Measurements from ENCODE around the gene TOX2.

TOX2 gene

GRCh38 chr20:44074252-44075151 is 159.8 kb downstream of the TOX2 start:
- DNase-seq: peak in 1 of 3 donors; percentile 6
- peaks cover 0 to 15% (median 3%) of the 10 kb centered on the region in 5 experiments for H3K27me3 ChIP-seq (replicated peaks in 2 of 5; ENCODE audit: control insufficient read depth in 4 of 5, insufficient read depth in 5 of 5, low read length in 4 of 5)
- ChIA-PET POLR2A (no interaction called here), CTCF (interaction anchor here (2.2 kb wide), 1 partner anchor 17 kb away, joined by 11 read pairs; no protein-coding TSS in a partner anchor)
- 95% methylated on average over 8 of the region's 12 CpGs for WGBS (ENCODE audit: insufficient coverage)
- no peak overlapping the region for H3K4me3 ChIP-seq (ENCODE audit: control insufficient read depth in 1 of 7, extremely low read depth in 1 of 7, insufficient read depth in 4 of 7, low read depth in 2 of 7, low read length in 6 of 7)
- H3K36me3 ChIP-seq (ENCODE audit: control insufficient read depth in 4 of 4, insufficient read depth in 4 of 4, low read length in 3 of 4): no peaks in the 10 kb centered on the region
- H3K4me1 ChIP-seq (ENCODE audit: control extremely low read depth in 1 of 4, control insufficient read depth in 4 of 4, insufficient read depth in 4 of 4, low read length in 3 of 4): peaks cover 3 to 18% (median 11%) of the 10 kb centered on the region in 4 experiments
- no peak overlapping the region for H3K27ac ChIP-seq (ENCODE audit: insufficient read depth in 1 of 2, low read depth in 1 of 2, low read length in 2 of 2, poor library complexity in 1 of 2, severe bottlenecking in 2 of 2)
- H3K9me3 ChIP-seq (ENCODE audit: control extremely low read depth in 1 of 5, control insufficient read depth in 4 of 5, insufficient read depth in 2 of 5, low read depth in 1 of 5, low read length in 4 of 5): no peaks in the 10 kb centered on the region

DNA sequence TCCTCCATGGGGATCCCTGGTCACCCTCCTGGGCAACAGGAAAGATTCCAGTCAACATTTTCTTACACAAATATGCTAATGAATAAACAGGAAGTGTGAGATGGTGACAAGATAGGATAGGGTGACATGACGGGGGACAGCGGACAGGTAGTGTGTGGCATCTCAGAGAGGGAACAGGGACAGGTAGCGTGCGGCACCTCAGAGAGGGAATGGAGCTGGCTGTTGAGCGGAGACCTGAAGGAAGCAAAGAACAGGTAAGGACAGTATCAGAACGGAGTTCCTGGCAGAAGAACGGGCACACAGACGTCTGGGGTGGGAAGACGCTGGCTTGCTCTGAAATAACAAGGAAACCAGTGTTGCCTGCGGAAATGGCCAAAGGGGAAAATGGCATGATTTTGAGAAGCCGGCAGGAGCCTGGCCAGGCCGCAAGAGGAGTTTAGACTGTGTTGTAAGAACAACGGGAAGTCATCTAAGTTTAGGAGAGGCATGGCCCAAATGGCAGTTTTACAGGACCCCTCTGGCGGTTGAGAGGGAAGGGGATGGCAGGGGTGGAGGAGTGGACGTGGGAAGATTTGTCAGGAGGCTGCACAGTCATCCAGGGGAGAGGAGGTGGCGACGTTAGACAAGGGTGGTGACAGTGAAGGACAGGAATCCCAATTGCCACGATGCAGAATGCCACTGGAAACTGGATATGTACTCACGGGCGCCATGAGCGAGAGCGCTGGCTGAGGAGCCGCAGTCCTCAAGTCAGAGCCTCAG is 160.7 kb downstream of the TOX2 start:
- Histone ChIP-seq H3K27ac (ENCODE audit: insufficient read depth in 1 of 2, low read depth in 1 of 2, low read length in 2 of 2, poor library complexity in 1 of 2, severe bottlenecking in 2 of 2) (no peak overlapping the region), H3K36me3 (ENCODE audit: control insufficient read depth in 4 of 4, insufficient read depth in 4 of 4, low read length in 3 of 4) (no peaks in the 10 kb centered on the region), H3K4me1 (ENCODE audit: control extremely low read depth in 1 of 4, control insufficient read depth in 4 of 4, insufficient read depth in 4 of 4, low read length in 3 of 4) (peaks cover 0 to 9% (median 4%) of the 10 kb centered on the region in 4 experiments), H3K9me3 (ENCODE audit: control extremely low read depth in 1 of 5, control insufficient read depth in 4 of 5, insufficient read depth in 2 of 5, low read depth in 1 of 5, low read length in 4 of 5) (no peaks in the 10 kb centered on the region), H3K27me3 (replicated peaks in 2 of 5; ENCODE audit: control insufficient read depth in 4 of 5, insufficient read depth in 5 of 5, low read length in 4 of 5) (peaks cover 0 to 9% (median 2%) of the 10 kb centered on the region in 5 experiments), H3K4me3 (ENCODE audit: control insufficient read depth in 1 of 7, extremely low read depth in 1 of 7, insufficient read depth in 4 of 7, low read depth in 2 of 7, low read length in 6 of 7) (no peak overlapping the region)
- 97% methylated on average over 23 of the region's 23 CpGs for WGBS (ENCODE audit: insufficient coverage)
- no peak for DNase-seq
- ChIA-PET POLR2A (no interaction called here), CTCF (interaction anchor here (1.1 to 2.2 kb wide), 2 partner anchors 15 to 18 kb away, joined by 3 to 11 read pairs; no protein-coding TSS in a partner anchor)

- peaks cover 0 to 4% (median under 1%) of the 10 kb centered on the region in 4 experiments for H3K4me1 ChIP-seq (ENCODE audit: control extremely low read depth in 1 of 4, control insufficient read depth in 4 of 4, insufficient read depth in 4 of 4, low read length in 3 of 4)
- H3K27ac ChIP-seq (ENCODE audit: insufficient read depth in 1 of 2, low read depth in 1 of 2, low read length in 2 of 2, poor library complexity in 1 of 2, severe bottlenecking in 2 of 2): no peak overlapping the region
- H3K4me3 ChIP-seq (ENCODE audit: control insufficient read depth in 1 of 7, extremely low read depth in 1 of 7, insufficient read depth in 4 of 7, low read depth in 2 of 7, low read length in 6 of 7): no peak overlapping the region
- no peak for DNase-seq
- CTCF ChIA-PET: interaction anchor here (1.1 kb wide), 1 partner anchor 14 kb away, joined by 3 read pairs; no protein-coding TSS in a partner anchor
- peaks cover 0 to 9% (median 2%) of the 10 kb centered on the region in 5 experiments for H3K27me3 ChIP-seq (replicated peaks in 2 of 5; ENCODE audit: control insufficient read depth in 4 of 5, insufficient read depth in 5 of 5, low read length in 4 of 5)
- 98% methylated on average over 4 of the region's 5 CpGs for WGBS (ENCODE audit: insufficient coverage)
- POLR2A ChIA-PET: no interaction called here
- no peaks in the 10 kb centered on the region for H3K36me3 ChIP-seq (ENCODE audit: control insufficient read depth in 4 of 4, insufficient read depth in 4 of 4, low read length in 3 of 4)
- no peaks in the 10 kb centered on the region for H3K9me3 ChIP-seq (ENCODE audit: control extremely low read depth in 1 of 5, control insufficient read depth in 4 of 5, insufficient read depth in 2 of 5, low read depth in 1 of 5, low read length in 4 of 5)
Observed at GRCh38 chr20:44075950-44076232, 161.2 kb downstream of the TOX2 start.

GRCh38 chr20:44079291-44079690 is 164.6 kb downstream of the TOX2 start:
- ChIA-PET POLR2A (interaction anchor here (0.6 kb wide), 1 partner anchor 43 kb away, joined by 4 read pairs; no protein-coding TSS in a partner anchor), CTCF (interaction anchor here (1.3 to 9.2 kb wide), 6 partner anchors 11 to 330 kb away, joined by 4 to 83 read pairs (median 5); no protein-coding TSS in a partner anchor)
- no peaks in the 10 kb centered on the region for H3K9me3 ChIP-seq (ENCODE audit: control extremely low read depth in 1 of 5, control insufficient read depth in 4 of 5, insufficient read depth in 2 of 5, low read depth in 1 of 5, low read length in 4 of 5)
- peaks cover 0 to 2% (median 0%) of the 10 kb centered on the region in 5 experiments for H3K27me3 ChIP-seq (replicated peaks in 2 of 5; ENCODE audit: control insufficient read depth in 4 of 5, insufficient read depth in 5 of 5, low read length in 4 of 5)
- no peak for DNase-seq
- H3K4me1 ChIP-seq (ENCODE audit: control extremely low read depth in 1 of 4, control insufficient read depth in 4 of 4, insufficient read depth in 4 of 4, low read length in 3 of 4): no peaks in the 10 kb centered on the region
- WGBS (ENCODE audit: insufficient coverage): 94% methylated on average over 10 of the region's 10 CpGs
- H3K27ac ChIP-seq (ENCODE audit: insufficient read depth in 1 of 2, low read depth in 1 of 2, low read length in 2 of 2, poor library complexity in 1 of 2, severe bottlenecking in 2 of 2): no peak overlapping the region
- no peaks in the 10 kb centered on the region for H3K36me3 ChIP-seq (ENCODE audit: control insufficient read depth in 4 of 4, insufficient read depth in 4 of 4, low read length in 3 of 4)
- no peak overlapping the region for H3K4me3 ChIP-seq (ENCODE audit: control insufficient read depth in 1 of 7, extremely low read depth in 1 of 7, insufficient read depth in 4 of 7, low read depth in 2 of 7, low read length in 6 of 7)

DNA sequence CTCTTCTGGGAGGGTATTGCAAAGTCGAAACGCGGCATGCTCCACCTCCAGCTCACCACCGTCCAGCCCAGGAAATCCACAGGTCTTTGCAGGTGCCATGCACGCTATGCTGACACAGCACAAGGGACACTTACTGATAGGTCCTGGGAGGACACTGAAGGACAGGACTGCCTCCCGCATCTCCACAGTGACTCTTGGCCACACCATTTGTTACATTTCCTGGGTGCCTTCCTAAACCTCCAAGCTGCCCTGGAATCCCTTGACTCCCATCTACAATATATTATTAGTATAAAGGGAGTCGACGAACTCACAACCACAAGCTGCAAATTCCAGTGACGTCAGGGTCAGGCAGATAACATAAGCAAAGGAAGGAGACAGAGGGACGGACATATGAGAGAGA is 165.4 kb downstream of the TOX2 start:
- WGBS (ENCODE audit: insufficient coverage): 83% methylated on average over 6 of the region's 10 CpGs
- Histone ChIP-seq H3K4me3 (ENCODE audit: control insufficient read depth in 1 of 7, extremely low read depth in 1 of 7, insufficient read depth in 4 of 7, low read depth in 2 of 7, low read length in 6 of 7) (no peak overlapping the region), H3K27ac (ENCODE audit: insufficient read depth in 1 of 2, low read depth in 1 of 2, low read length in 2 of 2, poor library complexity in 1 of 2, severe bottlenecking in 2 of 2) (no peak overlapping the region), H3K27me3 (replicated peaks in 2 of 5; ENCODE audit: control insufficient read depth in 4 of 5, insufficient read depth in 5 of 5, low read length in 4 of 5) (peaks cover 0 to 2% (median 0%) of the 10 kb centered on the region in 5 experiments), H3K4me1 (ENCODE audit: control extremely low read depth in 1 of 4, control insufficient read depth in 4 of 4, insufficient read depth in 4 of 4, low read length in 3 of 4) (no peaks in the 10 kb centered on the region), H3K36me3 (ENCODE audit: control insufficient read depth in 4 of 4, insufficient read depth in 4 of 4, low read length in 3 of 4) (no peaks in the 10 kb centered on the region), H3K9me3 (ENCODE audit: control extremely low read depth in 1 of 5, control insufficient read depth in 4 of 5, insufficient read depth in 2 of 5, low read depth in 1 of 5, low read length in 4 of 5) (peaks cover 0 to 2% (median 0%) of the 10 kb centered on the region in 5 experiments)
- no peak for DNase-seq
- CTCF ChIA-PET: interaction anchor here (0.6 to 9.2 kb wide), 17 partner anchors 8 to 330 kb away, joined by 3 to 83 read pairs (median 4); no protein-coding TSS in a partner anchor
- POLR2A ChIA-PET: no interaction called here

DNA sequence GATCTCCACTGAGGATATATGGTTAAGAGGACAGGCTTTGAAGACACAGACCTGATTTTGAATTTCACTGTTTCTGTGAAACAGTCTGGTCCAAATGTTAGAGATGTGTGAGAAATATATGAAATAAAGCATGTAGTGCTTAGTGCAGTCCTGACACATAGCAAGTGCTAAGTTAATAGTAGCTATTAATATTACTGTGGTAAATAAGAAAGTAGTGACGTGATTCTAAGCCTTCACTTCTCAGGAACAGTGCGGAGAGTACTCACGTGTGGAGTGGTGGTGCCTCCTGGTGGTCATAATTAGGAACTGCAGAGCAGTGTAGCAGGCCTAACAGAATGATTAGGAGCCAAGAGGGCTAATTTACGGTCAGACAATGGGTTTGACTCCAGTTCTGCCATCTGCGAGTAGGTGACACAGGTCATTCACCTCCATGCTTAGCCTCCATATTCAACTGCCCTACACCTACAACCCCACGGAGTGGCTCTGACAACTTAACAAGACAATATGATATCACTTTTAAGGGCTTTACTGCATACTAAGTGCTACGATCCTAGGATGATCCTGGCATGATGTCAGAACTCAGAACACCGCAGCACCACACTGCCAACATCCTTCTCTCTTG is 166.1 kb downstream of the TOX2 start:
- ChIA-PET POLR2A (no interaction called here), CTCF (interaction anchor here (0.6 to 9.2 kb wide), 16 partner anchors 8 to 331 kb away, joined by 3 to 83 read pairs (median 4); no protein-coding TSS in a partner anchor)
- Histone ChIP-seq H3K27me3 (replicated peaks in 2 of 5; ENCODE audit: control insufficient read depth in 4 of 5, insufficient read depth in 5 of 5, low read length in 4 of 5) (peaks cover 0 to 3% (median 0%) of the 10 kb centered on the region in 5 experiments), H3K9me3 (ENCODE audit: control extremely low read depth in 1 of 5, control insufficient read depth in 4 of 5, insufficient read depth in 2 of 5, low read depth in 1 of 5, low read length in 4 of 5) (peaks cover 0 to 2% (median 0%) of the 10 kb centered on the region in 5 experiments), H3K4me3 (ENCODE audit: control insufficient read depth in 1 of 7, extremely low read depth in 1 of 7, insufficient read depth in 4 of 7, low read depth in 2 of 7, low read length in 6 of 7) (no peak overlapping the region), H3K27ac (ENCODE audit: insufficient read depth in 1 of 2, low read depth in 1 of 2, low read length in 2 of 2, poor library complexity in 1 of 2, severe bottlenecking in 2 of 2) (no peak overlapping the region), H3K4me1 (ENCODE audit: control extremely low read depth in 1 of 4, control insufficient read depth in 4 of 4, insufficient read depth in 4 of 4, low read length in 3 of 4) (no peaks in the 10 kb centered on the region), H3K36me3 (ENCODE audit: control insufficient read depth in 4 of 4, insufficient read depth in 4 of 4, low read length in 3 of 4) (no peaks in the 10 kb centered on the region)
- 12% methylated on average over 6 of the region's 8 CpGs for WGBS (ENCODE audit: insufficient coverage)
- DNase-seq: peak; percentile 68 to 86 (median 78)

Data from common myeloid progenitor, CD34-positive (primary cell).